ENCODE data around the gene TJP1. TPM values are rescaled to one million over a fixed set of nuclear protein-coding genes. Genes with fewer than 3 reads are reported as not detected.

Gene TJP1
- total and polyA plus RNA-seq, 9 of the 15 experiments (the other 6 are each of a cell fraction or from before 2014, with no cell fraction given) = 9.1 to 39.3 (median 28.0) TPM

- TF ChIP-seq TFE3 (CRISPR knock-in tag; IDR thresholded peaks at IDR 0.05) (no peak), ZNF282 (CRISPR knock-in tag; IDR thresholded peaks at IDR 0.05) (no peak), ZZZ3 (IDR thresholded peaks at IDR 0.05) (no peak), PCBP2 (IDR thresholded peaks at IDR 0.05; ENCODE audit: low read depth, low read length, poor library complexity, severe bottlenecking) (no peak), ZNF274 (IDR thresholded peaks at IDR 0.05; ENCODE audit: borderline replicate concordance, low read depth, low read length) (no peak), ARNT (IDR thresholded peaks at IDR 0.05) (no peak), MAFG (tag; conservative IDR thresholded peaks at IDR 0.05) (no peak), SRSF7 (optimal IDR thresholded peaks at IDR 0.05; ENCODE audit: low read depth, low read length) (no peak)
- TF ChIP-seq, protein P1, sequence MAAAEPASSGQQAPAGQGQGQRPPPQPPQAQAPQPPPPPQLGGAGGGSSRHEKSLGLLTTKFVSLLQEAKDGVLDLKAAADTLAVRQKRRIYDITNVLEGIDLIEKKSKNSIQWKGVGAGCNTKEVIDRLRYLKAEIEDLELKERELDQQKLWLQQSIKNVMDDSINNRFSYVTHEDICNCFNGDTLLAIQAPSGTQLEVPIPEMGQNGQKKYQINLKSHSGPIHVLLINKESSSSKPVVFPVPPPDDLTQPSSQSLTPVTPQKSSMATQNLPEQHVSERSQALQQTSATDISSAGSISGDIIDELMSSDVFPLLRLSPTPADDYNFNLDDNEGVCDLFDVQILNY (CRISPR knock-in tag; IDR thresholded peaks at IDR 0.05) = no peak
- TF ChIP-seq, protein P2, sequence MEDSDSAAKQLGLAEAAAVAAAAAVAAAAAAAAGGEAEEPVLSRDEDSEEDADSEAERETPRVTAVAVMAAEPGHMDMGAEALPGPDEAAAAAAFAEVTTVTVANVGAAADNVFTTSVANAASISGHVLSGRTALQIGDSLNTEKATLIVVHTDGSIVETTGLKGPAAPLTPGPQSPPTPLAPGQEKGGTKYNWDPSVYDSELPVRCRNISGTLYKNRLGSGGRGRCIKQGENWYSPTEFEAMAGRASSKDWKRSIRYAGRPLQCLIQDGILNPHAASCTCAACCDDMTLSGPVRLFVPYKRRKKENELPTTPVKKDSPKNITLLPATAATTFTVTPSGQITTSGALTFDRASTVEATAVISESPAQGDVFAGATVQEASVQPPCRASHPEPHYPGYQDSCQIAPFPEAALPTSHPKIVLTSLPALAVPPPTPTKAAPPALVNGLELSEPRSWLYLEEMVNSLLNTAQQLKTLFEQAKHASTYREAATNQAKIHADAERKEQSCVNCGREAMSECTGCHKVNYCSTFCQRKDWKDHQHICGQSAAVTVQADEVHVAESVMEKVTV (CRISPR knock-in tag; IDR thresholded peaks at IDR 0.05) = no peak
- TF ChIP-seq, protein P3, sequence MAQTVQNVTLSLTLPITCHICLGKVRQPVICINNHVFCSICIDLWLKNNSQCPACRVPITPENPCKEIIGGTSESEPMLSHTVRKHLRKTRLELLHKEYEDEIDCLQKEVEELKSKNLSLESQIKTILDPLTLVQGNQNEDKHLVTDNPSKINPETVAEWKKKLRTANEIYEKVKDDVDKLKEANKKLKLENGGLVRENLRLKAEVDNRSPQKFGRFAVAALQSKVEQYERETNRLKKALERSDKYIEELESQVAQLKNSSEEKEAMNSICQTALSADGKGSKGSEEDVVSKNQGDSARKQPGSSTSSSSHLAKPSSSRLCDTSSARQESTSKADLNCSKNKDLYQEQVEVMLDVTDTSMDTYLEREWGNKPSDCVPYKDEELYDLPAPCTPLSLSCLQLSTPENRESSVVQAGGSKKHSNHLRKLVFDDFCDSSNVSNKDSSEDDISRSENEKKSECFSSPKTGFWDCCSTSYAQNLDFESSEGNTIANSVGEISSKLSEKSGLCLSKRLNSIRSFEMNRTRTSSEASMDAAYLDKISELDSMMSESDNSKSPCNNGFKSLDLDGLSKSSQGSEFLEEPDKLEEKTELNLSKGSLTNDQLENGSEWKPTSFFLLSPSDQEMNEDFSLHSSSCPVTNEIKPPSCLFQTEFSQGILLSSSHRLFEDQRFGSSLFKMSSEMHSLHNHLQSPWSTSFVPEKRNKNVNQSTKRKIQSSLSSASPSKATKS (CRISPR knock-in tag; IDR thresholded peaks at IDR 0.05) = no peak
- TF ChIP-seq, protein P4, sequence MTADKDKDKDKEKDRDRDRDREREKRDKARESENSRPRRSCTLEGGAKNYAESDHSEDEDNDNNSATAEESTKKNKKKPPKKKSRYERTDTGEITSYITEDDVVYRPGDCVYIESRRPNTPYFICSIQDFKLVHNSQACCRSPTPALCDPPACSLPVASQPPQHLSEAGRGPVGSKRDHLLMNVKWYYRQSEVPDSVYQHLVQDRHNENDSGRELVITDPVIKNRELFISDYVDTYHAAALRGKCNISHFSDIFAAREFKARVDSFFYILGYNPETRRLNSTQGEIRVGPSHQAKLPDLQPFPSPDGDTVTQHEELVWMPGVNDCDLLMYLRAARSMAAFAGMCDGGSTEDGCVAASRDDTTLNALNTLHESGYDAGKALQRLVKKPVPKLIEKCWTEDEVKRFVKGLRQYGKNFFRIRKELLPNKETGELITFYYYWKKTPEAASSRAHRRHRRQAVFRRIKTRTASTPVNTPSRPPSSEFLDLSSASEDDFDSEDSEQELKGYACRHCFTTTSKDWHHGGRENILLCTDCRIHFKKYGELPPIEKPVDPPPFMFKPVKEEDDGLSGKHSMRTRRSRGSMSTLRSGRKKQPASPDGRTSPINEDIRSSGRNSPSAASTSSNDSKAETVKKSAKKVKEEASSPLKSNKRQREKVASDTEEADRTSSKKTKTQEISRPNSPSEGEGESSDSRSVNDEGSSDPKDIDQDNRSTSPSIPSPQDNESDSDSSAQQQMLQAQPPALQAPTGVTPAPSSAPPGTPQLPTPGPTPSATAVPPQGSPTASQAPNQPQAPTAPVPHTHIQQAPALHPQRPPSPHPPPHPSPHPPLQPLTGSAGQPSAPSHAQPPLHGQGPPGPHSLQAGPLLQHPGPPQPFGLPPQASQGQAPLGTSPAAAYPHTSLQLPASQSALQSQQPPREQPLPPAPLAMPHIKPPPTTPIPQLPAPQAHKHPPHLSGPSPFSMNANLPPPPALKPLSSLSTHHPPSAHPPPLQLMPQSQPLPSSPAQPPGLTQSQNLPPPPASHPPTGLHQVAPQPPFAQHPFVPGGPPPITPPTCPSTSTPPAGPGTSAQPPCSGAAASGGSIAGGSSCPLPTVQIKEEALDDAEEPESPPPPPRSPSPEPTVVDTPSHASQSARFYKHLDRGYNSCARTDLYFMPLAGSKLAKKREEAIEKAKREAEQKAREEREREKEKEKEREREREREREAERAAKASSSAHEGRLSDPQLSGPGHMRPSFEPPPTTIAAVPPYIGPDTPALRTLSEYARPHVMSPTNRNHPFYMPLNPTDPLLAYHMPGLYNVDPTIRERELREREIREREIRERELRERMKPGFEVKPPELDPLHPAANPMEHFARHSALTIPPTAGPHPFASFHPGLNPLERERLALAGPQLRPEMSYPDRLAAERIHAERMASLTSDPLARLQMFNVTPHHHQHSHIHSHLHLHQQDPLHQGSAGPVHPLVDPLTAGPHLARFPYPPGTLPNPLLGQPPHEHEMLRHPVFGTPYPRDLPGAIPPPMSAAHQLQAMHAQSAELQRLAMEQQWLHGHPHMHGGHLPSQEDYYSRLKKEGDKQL (CRISPR knock-in tag; IDR thresholded peaks at IDR 0.05; ENCODE audit: borderline replicate concordance) = no peak
Observed at GRCh38 chr15:29699791-29700190, 122.5 kb downstream of the TJP1 start (continued).
